ENCODE data around the gene WDFY3.

WDFY3 gene

GRCh38 chr4:84952776-84953175, 13.7 kb downstream of the WDFY3 start:
- no peak for DNase-seq (ENCODE audit: low read depth)

- no peak for DNase-seq (ENCODE audit: low read depth)
Measured at GRCh38 chr4:84952004-84952403, 14.5 kb downstream of the WDFY3 start.

- no peak for DNase-seq (ENCODE audit: low read depth)
Measured at GRCh38 chr4:84948056-84948455, 18.4 kb downstream of the WDFY3 start.

GRCh38 chr4:84944947-84945346, 21.5 kb downstream of the WDFY3 start:
- no peak for DNase-seq (ENCODE audit: low read depth)

GRCh38 chr4:84940960-84941359, 25.5 kb downstream of the WDFY3 start:
- DNase-seq (ENCODE audit: low read depth): no peak

- no peak for DNase-seq (ENCODE audit: low read depth)
Measured at GRCh38 chr4:84939113-84939512, 27.4 kb downstream of the WDFY3 start.

GRCh38 chr4:84938316-84938715, 28.2 kb downstream of the WDFY3 start:
- no peak for DNase-seq (ENCODE audit: low read depth)

- DNase-seq (ENCODE audit: low read depth): no peak
Measured at GRCh38 chr4:84937381-84937977, 29.0 kb downstream of the WDFY3 start.

GRCh38 chr4:84936123-84936522, 30.4 kb downstream of the WDFY3 start:
- no peak for DNase-seq (ENCODE audit: low read depth)

- DNase-seq (ENCODE audit: low read depth): no peak
Measured at GRCh38 chr4:84932462-84932861, 34.0 kb downstream of the WDFY3 start.

GRCh38 chr4:84931961-84932360, 34.5 kb downstream of the WDFY3 start:
- DNase-seq (ENCODE audit: low read depth): no peak

- DNase-seq (ENCODE audit: low read depth): no peak
Measured at GRCh38 chr4:84931274-84931673, 35.2 kb downstream of the WDFY3 start.

GRCh38 chr4:84928089-84928488, 38.4 kb downstream of the WDFY3 start:
- no peak for DNase-seq (ENCODE audit: low read depth)

- DNase-seq (ENCODE audit: low read depth): no peak
Measured at GRCh38 chr4:84927428-84927827, 39.1 kb downstream of the WDFY3 start.

- no peak for DNase-seq (ENCODE audit: low read depth)
Measured at GRCh38 chr4:84925558-84925957, 40.9 kb downstream of the WDFY3 start.

GRCh38 chr4:84924434-84924833, 42.1 kb downstream of the WDFY3 start:
- DNase-seq (ENCODE audit: low read depth): no peak

GRCh38 chr4:84920617-84921016, 45.9 kb downstream of the WDFY3 start:
- no peak for DNase-seq (ENCODE audit: low read depth)

- no peak for DNase-seq (ENCODE audit: low read depth)
Measured at GRCh38 chr4:84917869-84918600, 48.5 kb downstream of the WDFY3 start.

- DNase-seq (ENCODE audit: low read depth): no peak
Measured at GRCh38 chr4:84917086-84917821, 49.2 kb downstream of the WDFY3 start.

GRCh38 chr4:84916227-84916626, 50.3 kb downstream of the WDFY3 start:
- no peak for DNase-seq (ENCODE audit: low read depth)

- no peak for DNase-seq (ENCODE audit: low read depth)
Measured at GRCh38 chr4:84915396-84915780, 51.1 kb downstream of the WDFY3 start.

- DNase-seq (ENCODE audit: low read depth): no peak
Measured at GRCh38 chr4:84914686-84915395, 51.6 kb downstream of the WDFY3 start.

GRCh38 chr4:84913176-84913575, 53.3 kb downstream of the WDFY3 start:
- no peak for DNase-seq (ENCODE audit: low read depth)
